ENCODE measurements around the gene VTI1A. TPM values are rescaled to one million over a fixed set of nuclear protein-coding genes. Genes with fewer than 3 reads are reported as not detected.

VTI1A gene
- total RNA-seq, 6 donors from 2014 or later: 29.5 to 247 (median 43.0) TPM

- H3K4me3 ChIP-seq: no peak overlapping the region
- H3K9me3 ChIP-seq: no peaks in the 10 kb centered on the region
- no peaks in the 10 kb centered on the region for H3K4me1 ChIP-seq
- no peaks in the 10 kb centered on the region for H3K36me3 ChIP-seq
- ATAC-seq (ENCODE audit: low FRiP score in 2 of 2): no peak
- no peak for DNase-seq
- H3K27ac ChIP-seq: no peak overlapping the region
- no peaks in the 10 kb centered on the region for H3K27me3 ChIP-seq
- WGBS, 2 donors: 76 to 86% methylated on average over 2 of the region's 2 CpGs
- TF ChIP-seq POLR2AphosphoS5 (IDR thresholded peaks at IDR 0.05) (no peak), POLR2A (IDR thresholded peaks at IDR 0.05) (no peak), EP300 (IDR thresholded peaks at IDR 0.05) (no peak)
Observed at GRCh38 chr10:112546474-112546873, 99.5 kb downstream of the VTI1A start.

- Histone ChIP-seq H3K4me1 (no peaks in the 10 kb centered on the region), H3K27me3 (no peaks in the 10 kb centered on the region), H3K27ac (no peak overlapping the region), H3K36me3 (no peaks in the 10 kb centered on the region), H3K9me3 (no peaks in the 10 kb centered on the region), H3K4me3 (no peak overlapping the region)
- ATAC-seq (ENCODE audit: low FRiP score in 2 of 2) (no peak), DNase-seq (no peak)
- TF ChIP-seq EP300 (IDR thresholded peaks at IDR 0.05) (no peak), CTCF (IDR thresholded peaks at IDR 0.05) (no peak), POLR2A (IDR thresholded peaks at IDR 0.05) (no peak), POLR2AphosphoS5 (IDR thresholded peaks at IDR 0.05) (no peak)
- WGBS, 2 donors: 96 to 97% methylated on average over 8 of the region's 8 CpGs
Observed at GRCh38 chr10:112548535-112549276, 101.7 kb downstream of the VTI1A start.

GRCh38 chr10:112552593-112553110 lies 105.6 kb downstream of the VTI1A start:
- Histone ChIP-seq H3K4me1 (no peaks in the 10 kb centered on the region), H3K4me3 (no peak overlapping the region), H3K27ac (no peak overlapping the region), H3K9me3 (no peaks in the 10 kb centered on the region), H3K36me3 (no peaks in the 10 kb centered on the region), H3K27me3 (no peaks in the 10 kb centered on the region)
- no peak for DNase-seq
- 69 to 79% methylated on average over 4 of the region's 4 CpGs for WGBS, 2 donors
- no peak for TF ChIP-seq POLR2AphosphoS5 (IDR thresholded peaks at IDR 0.05)
- TF ChIP-seq CTCF (IDR thresholded peaks at IDR 0.05): no peak
- no peak for TF ChIP-seq POLR2A (IDR thresholded peaks at IDR 0.05)
- TF ChIP-seq EP300 (IDR thresholded peaks at IDR 0.05): no peak
- ATAC-seq (ENCODE audit: low FRiP score in 2 of 2): no peak

GRCh38 chr10:112553315-112553714 lies 106.3 kb downstream of the VTI1A start:
- DNase-seq: no peak

GRCh38 chr10:112554263-112554662 lies 107.2 kb downstream of the VTI1A start:
- no peaks in the 10 kb centered on the region for H3K36me3 ChIP-seq
- H3K9me3 ChIP-seq: no peaks in the 10 kb centered on the region
- H3K4me1 ChIP-seq: no peaks in the 10 kb centered on the region

More at GRCh38 chr10:112553315-112553714, 106.3 kb downstream of the VTI1A start:
- ATAC-seq (ENCODE audit: low FRiP score in 2 of 2): no peak
- H3K9me3 ChIP-seq: no peaks in the 10 kb centered on the region
- no peaks in the 10 kb centered on the region for H3K36me3 ChIP-seq
- no peaks in the 10 kb centered on the region for H3K4me1 ChIP-seq
- no peak for TF ChIP-seq EP300 (IDR thresholded peaks at IDR 0.05)
- no peak for TF ChIP-seq POLR2A (IDR thresholded peaks at IDR 0.05)
- no peak for TF ChIP-seq CTCF (IDR thresholded peaks at IDR 0.05)
- TF ChIP-seq POLR2AphosphoS5 (IDR thresholded peaks at IDR 0.05): no peak
- no peak overlapping the region for H3K27ac ChIP-seq
- 86 to 91% methylated on average over 3 of the region's 3 CpGs for WGBS, 2 donors
- no peaks in the 10 kb centered on the region for H3K27me3 ChIP-seq
- no peak overlapping the region for H3K4me3 ChIP-seq

More at GRCh38 chr10:112554263-112554662, 107.2 kb downstream of the VTI1A start:
- ATAC-seq (ENCODE audit: low FRiP score in 2 of 2) (no peak), DNase-seq (no peak)
- no peaks in the 10 kb centered on the region for H3K27me3 ChIP-seq
- no peak overlapping the region for H3K27ac ChIP-seq
- TF ChIP-seq POLR2AphosphoS5 (IDR thresholded peaks at IDR 0.05) (no peak), POLR2A (IDR thresholded peaks at IDR 0.05) (no peak), EP300 (IDR thresholded peaks at IDR 0.05) (no peak), CTCF (IDR thresholded peaks at IDR 0.05) (no peak)
- H3K4me3 ChIP-seq: no peak overlapping the region

All from upper lobe of left lung (tissue), 6 donors.